GM19467 (cell line): ENCODE measurements around the gene RXRA.

Source experiments
- ATAC-seq: cut with Tn5 transposase; IDR thresholded peaks from one replicate; pipeline ENCODE4 v1.9.1; 2021; ENCODE audit warnings: mild to moderate bottlenecking, moderate library complexity; ENCODE audit not compliant: unreplicated experiment

RXRA gene

DNA sequence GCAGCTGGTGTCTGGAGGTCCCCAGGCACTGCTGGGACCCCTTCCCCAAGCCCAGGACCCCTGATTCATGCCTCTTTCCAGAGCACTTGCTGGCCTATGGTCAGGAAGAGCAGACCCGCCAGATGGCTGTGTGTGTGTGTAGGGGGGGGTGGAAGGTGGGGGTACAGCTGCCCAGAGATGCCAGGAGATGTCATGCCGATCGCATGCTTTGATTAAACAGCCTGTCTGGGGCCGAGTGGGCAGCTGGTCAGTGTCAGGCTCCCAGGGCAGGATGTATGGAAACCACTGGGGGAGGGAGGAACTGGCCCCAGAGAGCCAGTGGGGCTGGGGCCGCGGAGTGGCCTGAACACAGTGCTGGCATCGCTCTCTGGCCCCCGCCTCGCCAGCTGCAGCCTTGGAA lies 23.7 kb downstream of the RXRA start:
- no peak for ATAC-seq

- no peak for ATAC-seq
Measured at GRCh38 chr9:134350416-134350994, 24.2 kb downstream of the RXRA start.

DNA sequence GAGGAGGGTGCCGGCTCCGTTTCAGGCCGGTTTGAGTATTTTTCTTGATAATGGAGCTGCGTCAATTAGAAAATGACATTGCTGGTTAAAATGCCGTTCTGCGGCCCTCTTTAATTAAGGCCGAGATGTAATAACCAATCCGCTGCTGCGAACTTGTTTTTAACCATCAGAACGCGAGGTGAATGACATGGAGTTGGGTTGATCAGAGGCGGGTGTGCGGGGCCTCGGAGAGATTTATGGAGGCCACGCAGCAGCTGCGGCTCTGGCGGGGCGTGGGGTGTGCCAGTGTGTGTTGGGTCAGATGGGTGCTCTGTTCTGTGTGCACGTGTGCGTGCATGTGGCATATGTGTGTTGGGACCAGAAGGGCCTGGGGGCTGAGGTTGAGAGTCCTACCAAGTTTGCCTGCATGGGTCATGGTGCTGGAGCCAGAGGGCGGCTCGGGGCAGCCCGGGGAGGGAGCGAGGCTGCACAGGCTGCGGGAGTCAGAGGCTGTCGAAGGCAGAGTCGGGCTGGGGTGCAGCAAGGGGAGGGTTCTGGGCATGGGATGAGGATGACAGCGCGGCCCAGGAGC lies 25.4 kb downstream of the RXRA start:
- no peak for ATAC-seq

- no peak for ATAC-seq
Measured at GRCh38 chr9:134352247-134352933, 26.1 kb downstream of the RXRA start.

DNA sequence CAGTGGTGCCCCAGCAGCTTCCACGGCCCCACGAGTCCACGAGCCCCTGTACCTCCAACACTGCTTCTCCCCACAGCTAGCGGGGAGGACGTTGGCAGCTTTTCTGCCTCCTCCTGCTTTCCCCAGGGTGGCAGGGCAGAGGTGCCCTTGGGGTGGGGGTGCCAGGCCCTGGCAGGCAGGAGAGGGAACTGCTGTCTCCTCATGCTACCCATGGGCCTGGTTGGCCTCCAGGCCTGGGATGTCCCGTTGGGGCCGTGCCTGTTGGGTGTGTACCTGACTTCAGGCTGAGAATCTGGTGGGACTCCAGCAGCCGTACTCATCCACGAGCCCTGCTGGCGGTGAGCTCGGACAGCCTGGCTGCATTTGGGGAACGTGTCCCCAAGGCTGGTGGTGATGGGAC lies 27.3 kb downstream of the RXRA start:
- ATAC-seq = no peak

- ATAC-seq = no peak
Measured at GRCh38 chr9:134355158-134355557, 28.9 kb downstream of the RXRA start.

GRCh38 chr9:134355561-134356279 lies 29.5 kb downstream of the RXRA start:
- ATAC-seq = no peak

- no peak for ATAC-seq
Measured at GRCh38 chr9:134356496-134357470, 30.5 kb downstream of the RXRA start.

DNA sequence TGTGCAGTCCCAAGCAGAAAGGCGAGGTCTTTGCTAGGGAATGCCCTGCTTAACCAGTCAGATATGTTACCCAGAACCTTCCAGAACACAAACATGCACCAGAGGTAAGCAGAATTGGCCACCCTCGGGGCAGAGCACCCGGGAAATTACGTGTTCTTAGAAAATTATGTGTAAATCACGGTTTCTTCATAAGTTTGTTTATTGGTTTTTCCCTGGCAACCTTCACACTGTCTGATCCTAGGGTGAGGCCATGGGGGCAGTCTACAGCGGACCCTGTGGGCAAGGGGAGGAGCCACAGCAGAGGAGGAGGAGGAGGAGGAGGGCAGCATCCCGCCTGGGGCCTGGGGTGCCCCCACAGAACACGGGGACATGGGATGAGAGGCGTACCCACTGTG lies 31.4 kb downstream of the RXRA start:
- ATAC-seq = no peak

DNA sequence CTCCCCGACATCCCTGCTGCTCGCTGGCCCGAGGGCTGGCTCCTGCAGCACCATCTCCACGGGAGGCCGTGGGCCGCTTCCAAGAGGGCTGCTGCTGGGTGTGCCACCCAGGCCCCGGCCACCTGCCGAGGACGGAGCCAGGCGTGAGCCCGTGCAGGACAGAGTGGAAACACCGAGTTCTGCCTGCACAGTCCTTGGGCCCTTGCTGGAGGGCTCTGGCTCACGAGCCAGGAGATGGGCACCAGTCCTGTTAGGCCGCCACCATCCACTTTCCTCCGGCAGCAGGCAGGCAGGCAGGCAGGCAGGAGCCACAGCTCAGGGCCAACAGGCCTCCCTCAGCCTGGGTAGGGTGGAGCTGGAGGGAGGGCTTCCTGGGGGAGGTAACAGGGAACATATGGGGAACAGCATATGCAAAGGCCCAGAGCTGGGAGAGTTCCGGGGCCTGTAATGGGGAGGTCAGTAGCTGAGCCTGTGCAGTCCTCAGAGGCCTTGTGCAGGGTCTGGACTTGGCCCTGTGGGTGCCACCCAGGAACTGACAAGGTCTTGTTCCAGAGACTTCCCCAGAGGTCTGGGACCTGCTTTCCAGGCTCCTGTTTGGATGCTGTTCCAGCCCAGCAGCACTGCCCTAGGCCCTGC lies 31.9 kb downstream of the RXRA start:
- no peak for ATAC-seq

- ATAC-seq = no peak
Measured at GRCh38 chr9:134358662-134359319, 32.5 kb downstream of the RXRA start.

DNA sequence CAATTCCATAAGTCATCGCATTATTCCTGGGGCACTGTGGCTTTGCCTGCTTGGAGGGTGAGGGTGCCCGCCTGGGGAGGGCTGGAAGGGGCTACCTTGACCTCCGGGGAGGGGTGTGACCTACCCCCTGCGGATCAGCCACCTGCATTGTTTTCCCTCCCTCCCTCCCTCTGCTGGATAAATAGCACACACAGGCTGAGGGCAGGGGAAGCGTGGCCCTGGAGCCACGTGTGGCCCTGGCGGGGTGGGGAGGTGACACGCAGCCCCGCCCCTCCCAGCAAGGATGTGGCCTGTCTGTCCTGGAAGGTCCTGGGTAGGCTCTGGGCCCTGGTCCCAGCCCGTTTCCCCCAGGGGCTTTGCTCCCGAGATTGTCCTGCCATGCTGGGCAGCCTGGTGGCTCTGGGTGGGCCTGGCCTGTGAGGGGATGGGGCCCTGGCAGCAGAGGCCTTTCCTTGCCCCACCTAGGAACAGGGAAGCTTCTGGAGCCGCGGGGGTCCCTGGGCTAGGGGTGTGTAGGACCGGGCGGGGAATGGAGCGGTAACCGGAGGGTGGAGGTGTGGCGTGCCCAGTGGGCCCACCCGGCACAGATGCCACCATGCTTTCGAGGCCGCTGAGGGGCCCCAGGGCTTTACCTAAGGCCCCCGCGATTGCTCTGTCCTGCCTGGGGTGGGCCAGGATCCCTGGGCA lies 33.4 kb downstream of the RXRA start:
- ATAC-seq = no peak

DNA sequence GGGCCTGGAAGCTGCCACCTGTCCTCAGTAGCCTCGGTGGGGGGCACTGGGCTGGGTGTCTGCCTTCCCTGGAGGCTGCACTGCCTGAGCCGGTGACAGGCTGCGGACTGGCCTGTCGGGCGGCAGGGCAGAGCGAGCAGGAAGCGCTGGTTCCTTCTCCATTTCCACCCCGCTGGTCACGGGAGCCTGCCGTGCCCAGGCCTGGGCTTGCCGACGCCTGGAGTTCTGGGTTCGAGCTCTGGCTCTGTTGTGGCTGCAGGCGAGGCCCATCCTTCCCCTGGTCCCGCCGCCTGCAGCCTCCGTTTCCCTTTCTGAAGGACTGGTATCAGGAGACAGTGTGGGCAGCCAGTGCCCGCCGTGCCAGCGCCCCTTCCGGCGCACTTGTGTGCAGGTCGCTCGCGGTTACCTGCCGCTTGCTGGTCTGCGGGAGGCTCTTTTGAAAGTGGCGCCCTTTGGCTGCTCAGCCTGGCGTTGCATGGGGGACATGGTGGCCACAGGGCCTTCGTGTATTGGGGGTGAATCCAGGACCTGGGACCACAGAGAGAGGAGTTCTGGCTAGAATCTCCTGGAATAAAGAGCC lies 34.0 kb downstream of the RXRA start:
- no peak for ATAC-seq

DNA sequence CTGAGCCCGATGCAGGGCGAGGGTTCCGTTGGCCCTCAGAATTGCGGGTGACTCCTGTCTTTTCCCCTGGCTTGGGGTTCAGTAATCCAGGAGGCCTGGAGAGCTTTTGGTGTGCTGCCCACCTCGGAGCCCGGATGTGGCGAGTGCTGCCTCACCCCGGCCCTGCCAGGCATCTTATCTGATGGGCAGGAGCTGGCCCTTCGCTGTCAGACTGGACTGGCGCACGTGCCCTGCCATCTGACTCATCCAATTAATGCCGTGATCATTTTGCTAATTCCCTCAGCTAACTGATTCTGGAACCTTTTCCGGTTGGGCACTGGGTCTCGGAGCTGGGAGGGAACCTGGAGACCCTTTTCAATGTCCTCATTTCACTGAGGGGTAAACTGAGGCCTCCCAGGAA lies 34.6 kb downstream of the RXRA start:
- no peak for ATAC-seq

GRCh38 chr9:134361426-134361825 lies 35.2 kb downstream of the RXRA start:
- ATAC-seq = no peak

- ATAC-seq = no peak
Measured at GRCh38 chr9:134361843-134362414, 35.7 kb downstream of the RXRA start.

DNA sequence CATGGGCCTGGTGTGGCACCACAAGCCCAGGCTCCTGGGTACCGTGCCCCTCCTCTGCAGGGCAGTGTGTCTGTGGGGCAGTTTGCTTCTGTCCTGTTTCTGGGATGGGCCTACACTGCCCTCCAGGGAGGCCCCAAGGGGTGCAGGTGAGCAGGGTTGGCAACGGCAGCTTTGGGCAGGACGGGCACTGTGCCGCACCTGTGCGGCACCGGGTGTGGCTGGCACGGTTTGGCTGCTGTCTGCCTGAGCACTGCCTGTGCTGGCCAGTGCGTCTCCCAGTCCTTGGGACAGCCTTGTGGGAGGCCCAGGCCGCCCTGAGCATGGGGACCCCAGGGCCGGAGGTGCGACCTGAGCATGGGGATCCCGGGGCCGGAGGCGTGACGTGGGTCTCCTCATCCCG lies 37.2 kb downstream of the RXRA start:
- no peak for ATAC-seq

DNA sequence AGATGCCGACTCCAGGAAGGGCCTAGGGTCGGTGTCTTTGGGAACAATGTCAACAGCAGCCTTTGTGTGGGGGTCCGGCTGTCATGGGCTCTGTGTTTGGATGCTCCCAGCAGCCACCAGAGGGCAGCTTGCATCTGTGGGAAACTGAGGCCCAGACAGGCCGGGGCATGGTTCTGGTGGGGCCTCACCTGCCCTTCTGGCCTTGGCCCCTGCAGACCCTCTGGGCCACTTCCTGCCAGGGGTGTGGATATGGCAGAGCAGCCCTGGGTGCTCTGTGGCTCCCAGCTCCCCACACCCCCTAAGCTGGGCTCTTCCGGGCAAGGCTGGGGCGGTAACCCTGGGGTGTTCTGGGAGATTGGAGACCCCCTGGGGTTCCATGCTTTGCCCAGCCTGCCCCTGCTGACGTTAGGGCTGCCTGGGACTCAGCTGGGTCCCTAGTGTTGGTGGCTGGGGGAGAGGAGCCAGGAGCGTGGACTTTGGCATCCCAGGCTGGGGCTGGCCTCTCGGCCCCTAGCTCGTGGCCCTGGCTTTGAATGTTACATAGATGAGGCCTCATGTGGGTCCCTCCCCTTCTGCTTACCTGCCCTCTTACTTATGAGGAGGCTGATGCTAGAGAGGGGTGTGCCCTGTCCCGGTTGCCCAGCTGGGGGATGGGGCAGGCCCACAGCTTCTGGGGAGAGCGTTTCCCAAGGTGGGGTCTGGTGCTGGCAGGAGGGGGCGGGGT lies 38.3 kb downstream of the RXRA start:
- ATAC-seq = no peak
